DND-41 (cell line): Measurements from ENCODE around the gene GPR31.
"Not testable (repeated sequence)": the region's sequence is repeated elsewhere in the genome, so short reads cannot be mapped to it uniquely, and the experiment has no call there.

Experiments used
- ATAC-seq: fragments of 200-7000 bp; cut with Tn5 transposase; 3 replicates; pipeline ENCODE4 v1.9.1; 2021; ENCODE audit warnings: low read depth; ENCODE audit not compliant: insufficient read depth
- DNase-seq: peaks from one replicate; pipeline ENCODE4 v3.0.0-alpha.2; 2020
- H2AFZ ChIP-seq: 2 replicates; pipeline ENCODE4 v1.6.0; 2012; ENCODE audit warnings: low read depth, low read length
- H3K27ac ChIP-seq: 2 replicates; pipeline ENCODE4 v1.5.1; 2012; ENCODE audit warnings: low read length, inconsistent platforms
- H3K27me3 ChIP-seq: fragments of 200-600 bp; sonication (generic); 2 replicates; pipeline ENCODE4 v1.6.0; 2012; ENCODE audit warnings: low read length, mild to moderate bottlenecking, inconsistent platforms; ENCODE audit not compliant: insufficient read depth, poor library complexity
- H3K36me3 ChIP-seq: 2 replicates; pipeline ENCODE4 v1.5.1; 2012; ENCODE audit warnings: low read length, inconsistent platforms; ENCODE audit not compliant: insufficient read depth
- H3K4me1 ChIP-seq: 2 replicates; pipeline ENCODE4 v1.5.1; 2012; ENCODE audit warnings: mild to moderate bottlenecking, low read length; ENCODE audit not compliant: insufficient read depth
- H3K4me2 ChIP-seq: 2 replicates; pipeline ENCODE4 v1.6.0; 2012; ENCODE audit warnings: mild to moderate bottlenecking, moderate library complexity, low read length, inconsistent platforms; ENCODE audit not compliant: insufficient read depth
- H3K4me3 ChIP-seq, 2 experiments: fragments of 200-600 bp in 1 of 2; shearing (Covaris generic) in 1 of 2; 2 replicates each; pipeline ENCODE4 v1.5.1; 2012 to 2016; ENCODE audit warnings: inconsistent platforms in 2 of 2, low read length in 2 of 2, mild to moderate bottlenecking in 2 of 2, low read depth in 1 of 2, moderate library complexity in 1 of 2
- H3K79me2 ChIP-seq: 2 replicates; pipeline ENCODE4 v1.6.0; 2012; ENCODE audit warnings: low read length, inconsistent platforms; ENCODE audit not compliant: insufficient read depth
- H3K9ac ChIP-seq: 2 replicates; pipeline ENCODE4 v1.6.0; 2012; ENCODE audit warnings: low read depth, mild to moderate bottlenecking, inconsistent platforms, low read length, moderate library complexity
- H3K9me3 ChIP-seq: 2 replicates; pipeline ENCODE4 v1.5.1; 2012; ENCODE audit warnings: low read length, moderate library complexity, mild to moderate bottlenecking, inconsistent platforms; ENCODE audit not compliant: insufficient read depth, severe bottlenecking
- H4K20me1 ChIP-seq: 2 replicates; pipeline ENCODE4 v1.6.0; 2012; ENCODE audit warnings: low read length; ENCODE audit not compliant: insufficient read depth
- CTCF ChIP-seq: IDR thresholded peaks from 2 replicates; pipeline ENCODE4 v1.5.1; 2012; ENCODE audit warnings: borderline replicate concordance, low read length, moderate library complexity, mild to moderate bottlenecking; ENCODE audit not compliant: poor library complexity, severe bottlenecking; ENCODE audit errors: extremely low read depth
- EZH2 ChIP-seq: IDR thresholded peaks from 3 replicates; pipeline ENCODE4 v1.6.1; 2012; ENCODE audit warnings: borderline replicate concordance, low read depth, mild to moderate bottlenecking, moderate library complexity, low read length, inconsistent platforms; ENCODE audit not compliant: severe bottlenecking

The GPR31 gene

GRCh38 chr6:167168296-167168695 is 10.5 kb upstream of the GPR31 start:
- H4K20me1 ChIP-seq, ATAC-seq, H3K79me2 ChIP-seq, H3K9ac ChIP-seq, H3K27me3 ChIP-seq, H3K4me2 ChIP-seq, H3K4me3 ChIP-seq, H3K36me3 ChIP-seq, H3K9me3 ChIP-seq, H2AFZ ChIP-seq, H3K4me1 ChIP-seq, H3K27ac ChIP-seq, DNase-seq: not testable (repeated sequence)

- DNase-seq, H3K4me2 ChIP-seq, H3K27me3 ChIP-seq, ATAC-seq, H3K4me3 ChIP-seq, H3K9me3 ChIP-seq, H3K4me1 ChIP-seq, H4K20me1 ChIP-seq, H3K27ac ChIP-seq, H2AFZ ChIP-seq, H3K79me2 ChIP-seq, H3K36me3 ChIP-seq, H3K9ac ChIP-seq: not testable (repeated sequence)
Measured at GRCh38 chr6:167167699-167168098, 9.9 kb upstream of the GPR31 start.

DNA sequence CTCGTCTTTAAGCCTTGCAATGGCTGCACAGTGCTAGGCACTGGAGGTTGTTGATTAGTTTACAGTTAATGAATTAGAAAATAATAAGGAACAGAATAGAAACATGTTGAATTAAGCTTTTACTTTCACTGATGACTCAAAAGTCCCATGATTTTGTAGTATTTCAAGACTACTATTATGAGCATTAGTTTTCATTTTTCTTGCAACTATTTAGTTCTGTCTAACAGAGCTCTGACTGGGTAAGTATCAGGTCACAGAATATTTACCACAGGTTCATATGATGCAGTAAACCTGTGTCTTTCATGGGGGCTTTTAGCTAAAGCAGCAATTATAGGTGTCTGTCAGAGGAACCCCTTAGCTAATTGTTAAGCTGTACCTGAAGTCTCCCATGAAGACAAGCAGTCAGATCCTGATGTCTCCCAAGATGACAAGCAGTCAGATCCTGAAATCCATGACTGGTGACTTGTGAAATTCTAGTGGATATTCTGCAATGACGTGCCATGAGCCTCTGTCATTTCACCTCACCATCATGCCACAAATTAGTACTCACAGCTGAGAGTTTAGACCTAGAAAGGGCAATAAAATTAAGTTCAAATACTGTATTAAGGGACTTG is 8.2 kb upstream of the GPR31 start:
- Histone ChIP-seq H3K4me2 (no peak overlapping the region), H2AFZ (no peak overlapping the region), H3K36me3 (no peaks in the 10 kb centered on the region), H3K4me1 (no peaks in the 10 kb centered on the region), H3K27ac (no peak overlapping the region), H3K9ac (no peak overlapping the region), H3K4me3 (no peak overlapping the region), H4K20me1 (no peaks in the 10 kb centered on the region), H3K9me3 (no peaks in the 10 kb centered on the region), H3K27me3 (peaks cover 8% of the 10 kb centered on the region), H3K79me2 (no peaks in the 10 kb centered on the region)
- ATAC-seq (no peak), DNase-seq (no peak)
- TF ChIP-seq EZH2 (no peak), CTCF (no peak)

DNA sequence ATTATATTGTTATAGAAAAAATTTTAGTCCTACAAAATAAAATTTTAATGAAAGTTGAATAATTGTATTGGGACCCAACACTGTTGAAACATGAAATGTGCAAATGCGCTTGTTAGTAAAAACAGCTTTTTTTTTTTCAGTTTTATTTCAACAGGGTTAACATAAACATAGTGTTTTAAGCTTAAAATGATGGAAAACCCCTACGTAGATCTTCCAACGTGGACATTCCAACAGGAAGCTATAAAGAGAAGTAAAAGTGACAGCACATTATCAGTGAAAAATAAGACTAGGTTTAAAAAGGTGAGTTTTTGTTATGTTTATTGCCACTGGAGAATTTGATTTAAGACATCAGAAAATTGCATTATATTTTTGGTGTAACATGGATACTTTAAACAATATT is 6.5 kb upstream of the GPR31 start:
- Histone ChIP-seq H3K27ac (no peak overlapping the region), H3K36me3 (no peaks in the 10 kb centered on the region), H4K20me1 (no peaks in the 10 kb centered on the region), H3K79me2 (no peaks in the 10 kb centered on the region), H3K4me3 (no peak overlapping the region), H2AFZ (no peak overlapping the region), H3K9me3 (no peaks in the 10 kb centered on the region), H3K4me2 (no peak overlapping the region), H3K27me3 (peaks cover 8% of the 10 kb centered on the region), H3K9ac (no peak overlapping the region), H3K4me1 (no peaks in the 10 kb centered on the region)
- DNase-seq: no peak
- no peak for TF ChIP-seq CTCF
- TF ChIP-seq EZH2: no peak
- no peak for ATAC-seq
